ENCODE results near the gene ZNF687.

ZNF687 gene

DNA sequence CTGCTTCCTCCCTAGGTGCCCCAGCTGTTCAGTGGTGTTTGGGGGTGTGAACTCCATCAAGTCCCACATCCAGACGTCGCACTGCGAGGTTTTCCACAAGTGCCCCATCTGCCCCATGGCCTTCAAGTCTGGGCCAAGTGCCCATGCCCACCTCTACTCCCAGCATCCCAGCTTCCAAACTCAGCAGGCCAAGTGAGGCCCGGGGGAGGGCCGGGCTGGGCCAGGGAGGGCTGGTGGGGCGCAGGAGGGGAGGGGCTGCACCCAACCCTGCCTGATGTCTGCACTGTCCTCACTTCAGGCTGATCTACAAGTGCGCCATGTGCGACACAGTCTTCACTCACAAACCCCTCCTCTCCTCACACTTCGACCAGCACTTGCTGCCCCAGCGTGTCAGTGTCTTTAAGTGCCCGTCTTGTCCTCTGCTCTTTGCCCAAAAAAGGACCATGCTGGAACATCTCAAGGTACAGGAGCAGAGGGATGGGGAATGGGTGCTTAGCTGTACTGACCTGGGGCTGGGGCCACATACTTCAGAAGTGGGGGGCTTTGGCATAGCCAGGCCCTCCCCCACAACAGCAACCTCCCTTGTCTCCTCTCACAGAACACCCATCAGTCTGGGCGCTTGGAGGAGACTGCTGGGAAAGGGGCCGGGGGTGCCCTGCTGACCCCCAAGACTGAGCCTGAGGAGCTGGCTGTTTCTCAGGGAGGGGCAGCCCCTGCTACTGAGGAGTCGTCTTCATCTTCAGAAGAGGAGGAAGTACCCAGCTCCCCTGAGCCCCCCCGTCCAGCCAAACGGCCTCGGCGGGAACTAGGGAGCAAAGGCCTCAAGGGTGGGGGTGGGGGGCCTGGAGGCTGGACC is 7.2 kb downstream of the ZNF687 start:
- no peaks in the 10 kb centered on the region for H3K9me3 Mint-ChIP-seq
- H3K27ac Mint-ChIP-seq, result no peak overlapping the region
- peaks cover 2% of the 10 kb centered on the region for H3K4me1 Mint-ChIP-seq (ENCODE audit: low read depth)
- DNase-seq (ENCODE audit: low spot score), result no peak
- peaks cover 37% of the 10 kb centered on the region for H3K36me3 Mint-ChIP-seq (ENCODE audit: low read depth)
- H3K27me3 Mint-ChIP-seq (ENCODE audit: low read depth), result no peaks in the 10 kb centered on the region
- no peak overlapping the region for H3K4me3 Mint-ChIP-seq

DNA sequence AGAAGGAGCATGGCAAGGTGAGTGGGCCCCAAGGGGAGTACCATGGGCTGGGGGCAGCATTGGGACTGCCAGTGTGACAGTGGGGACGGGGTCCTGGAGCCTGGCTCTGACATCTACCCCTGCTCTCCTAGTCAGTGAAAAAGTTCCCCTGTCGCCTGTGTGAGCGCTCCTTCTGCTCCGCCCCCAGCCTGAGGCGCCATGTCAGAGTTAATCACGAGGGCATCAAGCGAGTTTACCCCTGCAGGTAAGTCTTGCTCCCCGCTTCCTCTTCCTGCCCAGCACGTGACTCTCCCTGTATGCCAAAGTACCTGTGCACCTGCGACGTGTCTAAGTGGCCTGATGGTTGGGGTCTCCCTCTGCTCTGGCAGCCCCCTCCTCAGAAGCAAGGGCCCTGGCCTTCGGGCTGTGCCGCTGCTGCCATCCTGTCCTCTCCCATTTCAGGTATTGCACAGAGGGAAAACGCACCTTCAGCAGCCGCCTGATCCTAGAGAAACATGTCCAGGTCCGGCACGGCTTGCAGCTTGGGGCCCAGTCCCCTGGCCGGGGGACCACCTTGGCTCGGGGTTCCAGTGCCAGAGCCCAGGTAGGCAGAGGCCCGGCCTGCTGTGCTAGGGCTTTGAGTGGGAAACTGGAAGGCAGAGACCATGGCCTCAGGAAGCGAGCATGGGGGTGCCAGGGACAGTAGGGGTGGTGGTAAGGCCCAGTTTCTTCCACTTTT is 8.1 kb downstream of the ZNF687 start:
- Mint-ChIP-seq H3K36me3 (ENCODE audit: low read depth) (peaks cover 40% of the 10 kb centered on the region), H3K4me3 (no peak overlapping the region), H3K9me3 (no peaks in the 10 kb centered on the region), H3K27ac (no peak overlapping the region), H3K4me1 (ENCODE audit: low read depth) (no peaks in the 10 kb centered on the region), H3K27me3 (ENCODE audit: low read depth) (no peaks in the 10 kb centered on the region)
- no peak for DNase-seq (ENCODE audit: low spot score)

DNA sequence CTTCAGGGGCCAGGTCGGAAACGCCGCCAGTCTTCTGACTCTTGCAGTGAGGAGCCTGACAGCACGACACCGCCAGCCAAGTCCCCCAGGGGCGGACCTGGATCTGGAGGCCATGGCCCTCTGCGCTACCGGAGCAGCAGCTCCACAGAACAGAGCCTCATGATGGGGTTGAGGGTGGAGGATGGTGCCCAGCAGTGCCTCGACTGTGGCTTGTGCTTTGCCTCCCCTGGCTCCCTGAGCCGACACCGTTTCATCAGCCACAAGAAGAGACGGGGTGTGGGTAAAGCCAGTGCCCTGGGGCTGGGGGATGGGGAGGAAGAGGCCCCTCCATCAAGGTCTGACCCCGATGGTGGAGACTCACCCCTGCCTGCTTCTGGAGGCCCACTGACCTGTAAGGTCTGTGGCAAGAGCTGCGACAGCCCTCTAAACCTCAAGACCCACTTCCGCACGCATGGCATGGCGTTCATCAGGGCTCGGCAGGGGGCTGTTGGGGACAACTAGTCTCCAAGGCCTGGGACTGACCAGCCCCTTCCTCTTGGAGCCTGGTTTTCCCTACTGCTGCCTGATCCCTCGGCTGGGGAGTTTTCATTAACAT is 8.7 kb downstream of the ZNF687 start:
- H3K27me3 Mint-ChIP-seq (ENCODE audit: low read depth), result no peaks in the 10 kb centered on the region
- H3K36me3 Mint-ChIP-seq (ENCODE audit: low read depth), result peaks cover 41% of the 10 kb centered on the region
- no peak overlapping the region for H3K27ac Mint-ChIP-seq
- H3K4me3 Mint-ChIP-seq, result no peak overlapping the region
- H3K9me3 Mint-ChIP-seq, result no peaks in the 10 kb centered on the region
- no peaks in the 10 kb centered on the region for H3K4me1 Mint-ChIP-seq (ENCODE audit: low read depth)
- DNase-seq (ENCODE audit: low spot score), result no peak

DNA sequence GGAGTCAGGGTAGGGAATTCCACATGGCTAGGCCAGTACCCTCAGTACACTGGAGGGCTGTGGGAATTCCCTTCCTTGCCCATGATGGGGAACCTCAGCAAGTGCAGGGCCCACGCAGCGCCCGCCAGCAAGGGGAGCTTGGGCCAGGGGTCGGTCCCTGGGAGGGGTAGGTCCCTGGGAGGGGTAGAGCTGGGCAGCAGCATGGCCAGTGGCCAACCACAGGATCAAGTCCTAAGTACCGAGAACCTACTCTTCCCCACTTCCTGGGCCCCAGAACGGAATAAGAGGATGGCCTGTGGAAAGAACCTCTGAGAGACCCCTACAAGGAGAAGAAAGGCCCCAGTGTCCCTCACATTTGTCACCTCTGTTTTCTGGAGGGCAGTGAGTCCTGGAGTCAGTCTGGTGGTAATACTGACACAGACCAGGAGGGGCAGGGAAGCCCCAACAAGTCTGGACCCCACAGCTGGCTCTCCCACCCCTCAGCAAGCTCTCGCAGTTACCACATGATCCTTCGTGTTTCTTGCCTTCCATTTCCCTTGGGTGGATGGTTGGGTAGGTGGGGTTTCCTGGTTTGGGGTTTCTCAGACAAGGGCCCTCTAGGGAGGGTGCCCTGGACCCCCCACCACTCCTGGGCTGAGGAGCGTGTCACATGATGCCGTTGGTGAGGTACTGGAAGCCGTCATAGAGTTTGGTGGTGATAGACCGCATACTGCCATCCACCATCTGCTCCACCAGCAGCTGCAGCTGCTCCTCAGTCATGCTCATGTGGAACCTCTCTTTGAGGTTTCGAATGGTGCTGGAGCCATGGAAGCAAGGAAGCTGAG is 10.3 kb downstream of the ZNF687 start:
- Mint-ChIP-seq H3K36me3 (ENCODE audit: low read depth) (peaks cover 42% of the 10 kb centered on the region), H3K4me3 (no peak overlapping the region), H3K9me3 (no peaks in the 10 kb centered on the region), H3K27me3 (ENCODE audit: low read depth) (no peaks in the 10 kb centered on the region), H3K27ac (no peak overlapping the region), H3K4me1 (ENCODE audit: low read depth) (no peaks in the 10 kb centered on the region)
- no peak for DNase-seq (ENCODE audit: low spot score)

DNA sequence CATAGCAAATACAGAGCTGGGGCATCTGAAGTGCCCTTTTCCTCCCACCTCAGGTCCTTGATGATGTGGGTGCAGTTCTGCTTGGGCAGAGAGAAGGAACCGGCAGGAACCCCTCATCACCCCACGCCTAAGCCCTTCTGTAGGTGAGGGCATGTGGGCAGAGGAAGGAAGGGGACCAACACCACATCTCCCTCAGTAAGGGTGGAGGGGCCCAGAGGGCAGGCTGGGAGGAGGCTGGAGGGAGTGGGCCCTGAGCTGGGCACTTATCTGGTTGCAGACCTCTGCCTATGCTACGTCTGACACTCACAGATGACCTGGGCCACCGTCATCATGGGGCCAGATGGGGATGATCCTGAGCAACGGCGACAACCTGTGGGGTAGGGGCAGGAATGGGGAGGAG is 11.0 kb downstream of the ZNF687 start:
- Mint-ChIP-seq H3K4me1 (ENCODE audit: low read depth) (no peaks in the 10 kb centered on the region), H3K27me3 (ENCODE audit: low read depth) (no peaks in the 10 kb centered on the region), H3K9me3 (no peaks in the 10 kb centered on the region), H3K36me3 (ENCODE audit: low read depth) (peaks cover 49% of the 10 kb centered on the region), H3K27ac (no peak overlapping the region), H3K4me3 (no peak overlapping the region)
- DNase-seq (ENCODE audit: low spot score), result no peak

DNA sequence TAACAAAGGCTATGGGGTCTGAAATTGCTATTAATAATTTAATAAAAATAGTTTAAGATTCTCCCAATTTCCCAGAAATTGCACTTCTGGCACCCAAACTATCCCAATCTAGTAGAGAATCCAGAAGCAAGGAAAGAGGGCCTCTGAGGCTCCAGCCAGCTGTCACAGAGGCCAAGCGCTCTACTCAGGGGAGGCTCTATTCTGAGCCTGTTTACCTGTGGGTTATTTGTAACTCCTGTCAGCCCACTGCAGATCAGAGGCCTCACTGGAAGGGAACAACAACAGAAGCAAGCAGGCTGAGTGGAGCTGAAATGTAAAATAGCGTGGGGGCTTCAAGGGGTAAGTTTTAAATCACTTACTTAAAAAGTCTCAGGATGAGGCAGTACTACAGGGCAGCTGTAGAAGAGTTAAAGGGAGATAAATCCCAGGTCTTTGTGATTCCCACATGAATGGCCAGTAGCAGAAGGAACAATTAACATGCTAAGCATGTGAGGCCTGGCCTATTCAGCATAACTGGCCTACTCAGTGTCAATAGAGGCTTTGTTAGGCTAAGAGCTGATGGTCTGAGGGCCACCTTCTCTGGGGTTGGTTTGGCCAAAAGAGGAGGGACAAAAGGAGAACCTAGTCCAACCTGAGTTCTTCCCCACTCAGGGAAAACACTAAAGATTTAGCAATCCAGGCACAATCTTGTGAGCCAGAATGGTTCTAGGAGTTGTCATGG is 12.8 kb downstream of the ZNF687 start:
- Mint-ChIP-seq H3K36me3 (ENCODE audit: low read depth) (peaks cover 53% of the 10 kb centered on the region), H3K27ac (no peak overlapping the region), H3K9me3 (no peaks in the 10 kb centered on the region), H3K4me3 (no peak overlapping the region), H3K27me3 (ENCODE audit: low read depth) (no peaks in the 10 kb centered on the region), H3K4me1 (ENCODE audit: low read depth) (no peaks in the 10 kb centered on the region)
- no peak for DNase-seq (ENCODE audit: low spot score)

DNA sequence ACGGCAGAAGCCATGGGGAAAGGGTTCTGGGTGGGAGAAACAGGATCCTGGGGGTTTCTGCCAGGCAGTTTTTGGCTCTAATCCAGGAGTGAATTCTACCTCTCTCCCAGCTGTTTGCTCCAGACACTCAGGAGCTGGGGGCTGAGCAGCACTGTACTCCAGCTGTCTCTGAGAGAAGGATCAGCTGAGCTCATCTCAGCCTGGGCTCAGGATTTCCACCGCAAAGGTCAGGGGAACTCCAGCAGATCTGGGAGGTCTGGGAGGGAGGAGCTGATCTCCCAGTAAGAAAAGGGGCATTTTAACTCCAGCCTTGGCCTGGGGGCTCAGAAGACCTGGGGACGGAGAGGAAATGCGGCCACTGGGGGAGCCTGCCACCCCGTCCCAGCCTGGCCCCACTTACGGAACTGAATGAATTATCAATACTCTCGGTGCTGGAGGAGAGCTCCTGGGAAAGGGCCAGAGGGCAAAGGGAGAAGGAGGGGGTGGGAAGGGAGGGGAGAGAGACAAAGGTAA is 27.8 kb downstream of the ZNF687 start:
- H3K27ac Mint-ChIP-seq, result no peak overlapping the region
- peaks cover 55% of the 10 kb centered on the region for H3K36me3 Mint-ChIP-seq (ENCODE audit: low read depth)
- H3K9me3 Mint-ChIP-seq, result no peaks in the 10 kb centered on the region
- no peaks in the 10 kb centered on the region for H3K27me3 Mint-ChIP-seq (ENCODE audit: low read depth)
- H3K4me3 Mint-ChIP-seq, result no peak overlapping the region
- DNase-seq (ENCODE audit: low spot score), result no peak
- H3K4me1 Mint-ChIP-seq (ENCODE audit: low read depth), result peaks cover 18% of the 10 kb centered on the region

DNA sequence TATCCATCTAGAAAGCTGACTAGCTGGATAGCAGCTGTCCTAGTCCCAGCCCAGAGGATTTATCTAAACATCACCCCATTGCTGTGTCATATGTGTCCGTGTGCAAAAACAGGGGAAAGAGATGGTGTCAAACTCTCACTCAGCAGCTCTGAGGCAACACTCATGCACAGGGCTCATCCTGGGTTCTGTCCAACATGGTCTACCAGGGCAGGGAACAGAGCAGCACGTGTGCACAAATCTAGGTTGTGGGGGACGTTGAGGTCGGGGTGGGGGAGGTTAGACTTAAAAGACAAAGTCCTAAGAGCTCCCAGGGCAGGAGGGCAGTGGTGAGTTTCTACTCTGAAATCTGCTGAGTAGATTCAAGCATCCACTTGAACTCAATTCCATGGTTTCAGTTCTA is 28.9 kb downstream of the ZNF687 start:
- H3K36me3 Mint-ChIP-seq (ENCODE audit: low read depth), result peaks cover 54% of the 10 kb centered on the region
- no peak overlapping the region for H3K4me3 Mint-ChIP-seq
- peak overlapping the region; percentile 67 for H3K27ac Mint-ChIP-seq
- H3K27me3 Mint-ChIP-seq (ENCODE audit: low read depth), result no peaks in the 10 kb centered on the region
- H3K9me3 Mint-ChIP-seq, result no peaks in the 10 kb centered on the region
- H3K4me1 Mint-ChIP-seq (ENCODE audit: low read depth), result peaks cover 18% of the 10 kb centered on the region
- DNase-seq (ENCODE audit: low spot score), result no peak

DNA sequence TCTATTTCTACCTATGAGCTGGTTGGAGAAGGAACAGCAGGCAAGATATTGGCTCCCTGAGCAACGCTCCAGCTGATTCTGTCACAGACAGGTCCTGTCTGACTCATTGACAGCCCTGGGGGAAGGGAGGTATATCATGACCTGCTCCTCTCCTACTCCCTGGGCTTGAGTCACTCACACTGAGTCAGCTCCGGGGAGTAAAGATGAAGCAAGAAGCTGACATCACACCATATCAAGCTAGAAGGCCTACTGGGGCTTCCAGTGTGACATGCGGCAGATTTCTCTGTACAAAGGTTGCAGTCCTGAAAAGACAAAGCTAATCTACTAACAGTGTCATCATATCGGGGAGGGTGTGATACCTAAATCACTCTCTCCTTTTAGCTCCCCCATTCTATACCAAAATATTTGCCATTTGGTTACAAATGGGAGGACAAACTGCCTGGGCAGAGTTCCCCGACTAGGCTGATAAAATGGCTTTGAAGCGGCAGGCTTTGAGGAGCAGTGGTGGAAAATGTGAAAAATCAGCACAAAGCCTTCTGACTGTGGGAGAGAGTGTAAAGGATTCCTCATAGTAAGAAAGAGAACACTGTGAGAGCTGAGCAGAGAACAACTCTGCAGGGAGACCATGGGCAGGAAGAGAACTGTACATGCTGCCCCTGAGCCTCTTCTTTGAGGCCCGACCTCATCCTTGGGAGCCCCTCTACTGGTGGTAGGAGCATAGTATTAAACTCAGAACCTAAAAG is 29.7 kb downstream of the ZNF687 start:
- Mint-ChIP-seq H3K4me1 (ENCODE audit: low read depth) (peaks cover 18% of the 10 kb centered on the region), H3K36me3 (ENCODE audit: low read depth) (peaks cover 47% of the 10 kb centered on the region), H3K9me3 (no peaks in the 10 kb centered on the region), H3K27ac (peak overlapping the region; percentile 67), H3K4me3 (no peak overlapping the region), H3K27me3 (ENCODE audit: low read depth) (no peaks in the 10 kb centered on the region)
- peak; percentile 86 for DNase-seq (ENCODE audit: low spot score)

DNA sequence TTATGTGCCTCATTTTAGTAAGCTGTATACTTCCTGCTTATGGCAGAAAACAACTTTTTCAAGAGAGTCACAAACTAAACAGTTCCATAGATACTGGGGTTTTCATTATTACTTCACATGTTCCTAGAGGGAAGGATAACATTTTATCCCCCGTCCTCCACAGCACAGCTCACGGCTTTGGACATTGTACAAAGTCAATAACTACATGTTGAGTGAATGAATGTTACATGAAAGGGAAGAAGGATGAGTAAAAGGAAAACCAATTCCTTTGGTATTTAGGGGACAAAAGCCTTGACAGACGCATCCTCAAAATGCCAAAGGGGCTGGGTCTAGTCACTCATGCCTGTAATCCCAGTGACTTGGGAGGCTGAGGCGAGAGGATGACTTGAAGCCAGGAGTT is 30.3 kb downstream of the ZNF687 start:
- peaks cover 43% of the 10 kb centered on the region for H3K36me3 Mint-ChIP-seq (ENCODE audit: low read depth)
- H3K9me3 Mint-ChIP-seq, result no peaks in the 10 kb centered on the region
- H3K4me3 Mint-ChIP-seq, result no peak overlapping the region
- H3K27ac Mint-ChIP-seq, result peak overlapping the region; percentile 67
- H3K27me3 Mint-ChIP-seq (ENCODE audit: low read depth), result no peaks in the 10 kb centered on the region
- DNase-seq (ENCODE audit: low spot score), result no peak
- H3K4me1 Mint-ChIP-seq (ENCODE audit: low read depth), result peaks cover 18% of the 10 kb centered on the region

DNA sequence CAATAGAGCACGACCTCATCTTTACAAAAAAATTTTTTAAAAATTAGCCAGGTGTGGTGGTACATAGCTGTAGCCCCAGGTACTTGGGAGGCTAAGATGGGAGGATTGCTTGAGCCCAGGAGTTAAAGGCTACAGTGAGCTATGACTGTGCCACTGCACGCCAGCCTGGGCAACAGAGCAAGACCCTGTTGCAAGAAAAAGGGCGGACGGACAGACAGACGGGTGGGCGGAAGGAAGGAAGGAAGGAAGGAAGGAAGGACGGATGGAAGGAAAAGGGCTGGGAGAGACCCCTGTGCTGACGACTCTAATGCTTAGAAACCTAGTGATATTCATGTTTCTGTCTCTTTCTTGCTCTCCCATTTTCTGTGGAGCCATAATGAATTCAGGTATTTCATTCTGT is 30.7 kb downstream of the ZNF687 start:
- peak overlapping the region; percentile 34 for H3K27ac Mint-ChIP-seq
- no peaks in the 10 kb centered on the region for H3K9me3 Mint-ChIP-seq
- no peaks in the 10 kb centered on the region for H3K27me3 Mint-ChIP-seq (ENCODE audit: low read depth)
- peaks cover 18% of the 10 kb centered on the region for H3K4me1 Mint-ChIP-seq (ENCODE audit: low read depth)
- no peak overlapping the region for H3K4me3 Mint-ChIP-seq
- no peak for DNase-seq (ENCODE audit: low spot score)
- H3K36me3 Mint-ChIP-seq (ENCODE audit: low read depth), result peaks cover 43% of the 10 kb centered on the region

DNA sequence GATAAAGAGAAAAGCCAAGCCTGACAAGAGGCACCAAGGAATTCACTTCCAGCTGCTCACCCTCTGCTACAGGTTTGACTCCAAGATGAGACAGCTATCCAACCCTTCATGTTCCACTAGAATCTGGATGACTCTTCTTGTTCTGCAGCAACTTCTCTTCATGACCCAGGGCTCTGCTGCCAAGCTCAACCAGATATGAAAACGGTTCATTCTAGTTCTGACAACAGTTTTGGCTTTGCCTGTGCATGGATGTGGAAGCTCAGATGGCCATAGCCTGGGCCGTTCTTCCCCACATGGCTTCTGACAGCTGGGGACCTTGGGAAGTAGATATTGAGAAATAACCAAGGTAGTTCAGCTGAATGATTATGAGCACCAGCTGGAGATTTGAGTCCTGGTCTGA is 31.4 kb downstream of the ZNF687 start:
- Mint-ChIP-seq H3K27me3 (ENCODE audit: low read depth) (no peaks in the 10 kb centered on the region), H3K9me3 (no peaks in the 10 kb centered on the region), H3K36me3 (ENCODE audit: low read depth) (peaks cover 37% of the 10 kb centered on the region), H3K4me3 (no peak overlapping the region), H3K4me1 (ENCODE audit: low read depth) (peaks cover 18% of the 10 kb centered on the region), H3K27ac (no peak overlapping the region)
- DNase-seq (ENCODE audit: low spot score), result no peak
